GM12873 (cell line): ENCODE results near the gene NCAPD3.

Source experiments
- TF ChIP-seq, protein P1 (sequence below): IDR thresholded peaks from 2 replicates; pipeline ENCODE4 v1.5.1; 2012; ENCODE audit warnings: low read depth, mild to moderate bottlenecking, moderate library complexity, low read length, control low read depth; ENCODE audit not compliant: insufficient read depth; ENCODE audit errors: missing control alignments

Gene NCAPD3

DNA sequence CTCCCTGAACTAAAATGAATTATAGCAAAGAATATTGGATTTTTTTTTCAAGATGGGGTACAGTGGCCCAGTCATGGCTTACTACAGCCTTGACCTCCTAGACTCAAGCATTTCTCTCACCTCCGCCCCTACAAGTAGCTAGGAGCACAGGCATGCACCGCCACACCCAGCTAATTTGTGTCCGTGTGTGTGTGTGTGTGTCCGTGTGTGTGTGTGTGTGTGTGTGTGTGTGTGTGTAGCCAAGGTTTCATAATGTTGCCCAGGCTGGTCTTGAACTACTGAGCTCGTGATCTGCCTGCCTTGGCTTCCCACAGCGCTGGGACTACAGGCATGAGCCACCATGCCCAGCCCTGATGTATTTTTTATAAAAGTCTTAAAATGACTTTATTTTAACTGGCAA, 16.8 kb upstream of the NCAPD3 start:
- TF ChIP-seq, protein P1, sequence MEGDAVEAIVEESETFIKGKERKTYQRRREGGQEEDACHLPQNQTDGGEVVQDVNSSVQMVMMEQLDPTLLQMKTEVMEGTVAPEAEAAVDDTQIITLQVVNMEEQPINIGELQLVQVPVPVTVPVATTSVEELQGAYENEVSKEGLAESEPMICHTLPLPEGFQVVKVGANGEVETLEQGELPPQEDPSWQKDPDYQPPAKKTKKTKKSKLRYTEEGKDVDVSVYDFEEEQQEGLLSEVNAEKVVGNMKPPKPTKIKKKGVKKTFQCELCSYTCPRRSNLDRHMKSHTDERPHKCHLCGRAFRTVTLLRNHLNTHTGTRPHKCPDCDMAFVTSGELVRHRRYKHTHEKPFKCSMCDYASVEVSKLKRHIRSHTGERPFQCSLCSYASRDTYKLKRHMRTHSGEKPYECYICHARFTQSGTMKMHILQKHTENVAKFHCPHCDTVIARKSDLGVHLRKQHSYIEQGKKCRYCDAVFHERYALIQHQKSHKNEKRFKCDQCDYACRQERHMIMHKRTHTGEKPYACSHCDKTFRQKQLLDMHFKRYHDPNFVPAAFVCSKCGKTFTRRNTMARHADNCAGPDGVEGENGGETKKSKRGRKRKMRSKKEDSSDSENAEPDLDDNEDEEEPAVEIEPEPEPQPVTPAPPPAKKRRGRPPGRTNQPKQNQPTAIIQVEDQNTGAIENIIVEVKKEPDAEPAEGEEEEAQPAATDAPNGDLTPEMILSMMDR = no peak

DNA sequence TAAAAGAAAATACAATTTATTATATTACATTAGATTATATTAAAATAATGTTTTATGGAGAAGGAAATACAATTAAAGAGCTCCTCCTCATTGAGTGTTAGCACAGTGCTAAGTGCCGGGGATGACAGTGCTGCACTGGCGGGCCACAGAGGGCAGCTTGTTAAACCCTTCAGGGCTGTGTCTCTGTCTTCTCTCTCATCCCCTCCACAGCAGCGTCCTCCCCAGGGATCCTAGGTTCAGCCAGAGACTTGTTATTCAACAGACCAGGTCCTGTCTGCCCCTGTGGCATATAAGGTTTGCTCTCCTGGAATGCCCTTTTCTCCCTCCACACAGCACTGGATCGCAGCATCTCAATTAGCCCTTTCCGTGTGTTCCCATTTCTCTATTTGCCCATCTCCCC, 15.2 kb upstream of the NCAPD3 start:
- TF ChIP-seq, protein P1 = no peak

DNA sequence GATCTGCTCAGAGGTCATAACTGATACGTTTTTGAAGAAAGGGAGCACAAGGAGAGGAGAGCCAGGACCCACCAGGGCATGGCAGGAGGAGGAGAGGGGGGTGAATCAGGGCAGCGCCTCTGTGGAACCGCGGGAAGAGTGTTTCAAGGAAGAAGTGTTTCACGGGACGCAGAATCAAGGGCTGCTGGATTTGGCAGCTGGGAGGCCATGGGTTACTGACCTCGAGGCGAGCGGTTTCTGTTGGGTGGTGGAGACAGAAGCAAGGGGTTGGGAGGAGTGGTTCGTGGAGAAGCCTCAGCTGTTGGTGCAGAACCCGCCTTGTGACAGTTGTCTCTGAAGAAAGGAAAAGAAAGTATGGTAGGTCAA, 13.8 kb upstream of the NCAPD3 start:
- TF ChIP-seq, protein P1 = no peak

DNA sequence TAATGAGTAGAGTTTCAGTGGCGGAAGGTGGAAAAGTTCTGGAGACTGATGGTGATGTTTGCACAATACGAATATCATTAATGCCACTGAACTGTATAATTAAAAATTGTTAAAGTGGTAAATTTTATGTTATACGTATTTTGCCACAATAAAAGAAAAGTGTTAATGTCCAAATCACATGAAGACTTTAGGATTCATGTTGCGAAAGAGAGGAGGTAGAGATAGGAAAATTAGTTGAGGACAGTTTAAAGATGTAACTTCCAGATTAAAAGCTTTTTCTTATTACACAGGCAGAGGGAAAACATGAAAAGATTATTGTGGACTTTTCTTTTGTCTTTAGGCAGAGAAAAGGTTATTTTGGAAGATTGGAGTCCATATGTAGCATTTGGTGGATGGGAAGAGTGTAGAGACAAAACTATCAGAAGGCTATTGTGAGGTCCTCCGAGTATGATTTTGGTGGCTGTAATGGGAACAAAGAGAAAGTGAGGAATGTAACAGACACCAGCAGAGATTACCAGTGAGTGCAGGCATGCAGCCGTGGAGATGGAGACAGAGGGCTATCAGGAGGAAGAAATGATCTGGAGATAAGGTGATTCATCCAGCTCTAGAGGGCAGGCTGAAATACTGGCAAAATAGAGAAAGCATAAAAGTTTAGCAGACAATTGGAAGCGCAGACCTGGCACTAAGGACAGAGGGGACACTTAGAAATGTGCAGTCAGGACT, 13.2 kb upstream of the NCAPD3 start:
- TF ChIP-seq, protein P1 = no peak

DNA sequence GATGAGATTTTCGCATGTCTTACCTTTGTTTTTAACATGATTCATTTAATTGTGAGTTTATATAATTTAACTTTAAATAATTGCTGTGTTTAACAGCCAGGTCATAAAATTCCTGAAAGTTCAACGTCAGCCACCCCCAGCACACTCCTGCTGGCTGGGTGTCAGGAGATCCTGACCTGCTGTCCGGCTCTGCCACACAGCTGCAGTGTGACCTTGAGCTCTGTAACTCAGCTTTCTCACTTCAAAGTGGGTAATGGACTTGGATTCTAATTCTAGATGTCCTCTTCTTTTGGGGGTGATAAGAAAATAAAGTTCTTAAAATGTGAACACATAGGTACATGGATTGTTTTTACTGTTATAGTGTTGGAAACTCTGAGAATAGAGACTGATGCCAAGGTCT, 11.6 kb upstream of the NCAPD3 start:
- TF ChIP-seq, protein P1 = no peak

DNA sequence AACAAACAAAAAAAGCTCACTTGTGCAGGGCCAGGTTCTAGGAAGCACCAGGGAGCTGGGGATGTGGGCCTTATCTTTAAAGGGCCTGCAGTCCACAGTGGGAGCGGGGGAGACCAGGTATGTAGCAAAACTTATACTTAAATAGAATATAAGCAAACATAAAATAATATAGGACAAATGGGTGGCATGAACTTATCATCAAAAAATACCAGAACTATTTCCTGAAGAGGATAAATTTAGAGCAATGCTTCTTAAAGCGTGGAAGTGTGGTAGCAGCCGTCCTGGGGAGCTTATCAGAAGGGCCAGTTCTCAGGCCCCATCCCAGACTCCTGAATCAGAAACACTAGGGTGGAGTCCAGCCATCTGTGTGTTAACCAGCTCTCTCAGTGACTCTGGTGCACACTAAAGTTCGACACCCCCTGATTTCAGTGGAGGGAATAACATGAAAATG, 10.0 kb upstream of the NCAPD3 start:
- TF ChIP-seq, protein P1 = no peak

DNA sequence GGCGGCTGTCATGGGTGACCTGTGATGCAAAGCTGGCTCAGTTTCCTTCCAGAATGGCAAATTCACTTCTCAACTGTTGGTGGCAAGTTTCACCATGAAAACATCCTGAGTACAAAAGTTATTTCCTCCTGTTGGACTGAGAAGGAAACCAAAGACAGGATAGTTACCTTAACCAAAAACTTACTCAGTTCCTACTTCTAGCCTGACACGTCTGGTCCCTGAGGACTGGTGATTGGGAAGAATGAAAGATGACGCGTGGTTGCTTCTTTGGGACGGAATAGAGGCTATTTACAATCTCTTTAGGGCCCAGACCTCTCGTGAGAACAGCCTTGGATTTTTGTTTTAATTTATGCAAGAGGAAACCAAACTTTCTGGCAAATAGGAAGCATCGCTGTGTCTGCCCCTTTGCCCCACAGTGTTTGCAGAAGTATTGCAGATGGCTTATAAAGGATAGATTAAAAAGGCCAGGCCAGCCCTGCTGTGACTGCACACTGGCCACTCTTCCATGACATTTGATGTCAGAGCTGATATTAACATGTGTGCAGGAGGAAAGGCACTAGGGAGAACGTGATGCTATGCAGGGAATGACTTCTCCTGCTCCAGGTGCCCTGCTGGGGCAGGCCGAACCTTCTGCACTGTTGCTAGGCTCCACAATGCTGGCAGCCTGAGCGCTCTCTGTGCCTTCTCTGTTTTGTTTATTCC, 8.3 kb upstream of the NCAPD3 start:
- TF ChIP-seq, protein P1 = no peak
